Bronchial epithelial cell (primary cell): Measurements from ENCODE around the gene IL17RB. TPM values are rescaled to one million over a fixed set of nuclear protein-coding genes. Genes with fewer than 3 reads are reported as not detected.

ENCODE experiments used
- DNase-seq: peaks from one replicate; pipeline ENCODE4 v3.0.0-alpha.2; 2010; ENCODE audit warnings: low read depth
- FAIRE-seq: peaks from 2 replicates; lab custom pipeline; 2011; peaks lifted over from hg19 to GRCh38; lab: Jason Lieb, UNC
- H3K27me3 ChIP-seq: 2 replicates; pipeline ENCODE4 v1.5.1; 2011; ENCODE audit warnings: low read length; ENCODE audit not compliant: control insufficient read depth, insufficient read depth
- H3K36me3 ChIP-seq: 2 replicates; pipeline ENCODE4 v1.5.1; 2011; ENCODE audit warnings: low read length; ENCODE audit not compliant: control insufficient read depth, insufficient read depth
- H3K4me3 ChIP-seq: 2 replicates; pipeline ENCODE4 v1.5.1; 2011; ENCODE audit warnings: mild to moderate bottlenecking, low read depth, low read length, control low read depth
- CTCF ChIP-seq: IDR thresholded peaks from 2 replicates; pipeline ENCODE4 v1.5.1; 2011; ENCODE audit warnings: mild to moderate bottlenecking, moderate library complexity, low read length, control low read depth, inconsistent platforms; ENCODE audit not compliant: insufficient read depth, severe bottlenecking
- total RNA-seq: library from RNA; depleted of rRNA; stranded (reverse); fragments of >200 nt; gene quantifications from 2 replicates; pipeline ENCODE4 v1.2.1, GENCODE V29; 2014

The IL17RB gene
- total RNA-seq, 1 donor from 2014 or later: not detected

- H3K36me3 ChIP-seq: no peaks in the 10 kb centered on the region
- peak; percentile 17 for DNase-seq
- FAIRE-seq: no peak
- TF ChIP-seq CTCF: no peak
- no peak overlapping the region for H3K4me3 ChIP-seq
- peaks cover 3% of the 10 kb centered on the region for H3K27me3 ChIP-seq
Observed at GRCh38 chr3:53806182-53807116, 39.9 kb upstream of the IL17RB start.

GRCh38 chr3:53807117-53807810 lies 39.1 kb upstream of the IL17RB start:
- H3K27me3 ChIP-seq: peaks cover 3% of the 10 kb centered on the region
- no peak for DNase-seq
- no peak for FAIRE-seq

GRCh38 chr3:53808496-53808895 lies 37.9 kb upstream of the IL17RB start:
- Histone ChIP-seq H3K4me3 (no peak overlapping the region), H3K27me3 (peaks cover 3% of the 10 kb centered on the region), H3K36me3 (no peaks in the 10 kb centered on the region)
- DNase-seq: no peak
- no peak for TF ChIP-seq CTCF
- FAIRE-seq: no peak

More at GRCh38 chr3:53807117-53807810, 39.1 kb upstream of the IL17RB start:
- Histone ChIP-seq H3K4me3 (no peak overlapping the region), H3K36me3 (no peaks in the 10 kb centered on the region)
- no peak for TF ChIP-seq CTCF

GRCh38 chr3:53809267-53809666 lies 37.1 kb upstream of the IL17RB start:
- no peaks in the 10 kb centered on the region for H3K36me3 ChIP-seq
- H3K4me3 ChIP-seq: no peak overlapping the region
- H3K27me3 ChIP-seq: peaks cover 3% of the 10 kb centered on the region
- DNase-seq (no peak), FAIRE-seq (no peak)
- no peak for TF ChIP-seq CTCF

GRCh38 chr3:53809764-53810400 lies 36.5 kb upstream of the IL17RB start:
- no peak for DNase-seq
- H3K36me3 ChIP-seq: no peaks in the 10 kb centered on the region

More at GRCh38 chr3:53809764-53810400, 36.5 kb upstream of the IL17RB start:
- FAIRE-seq: no peak
- Histone ChIP-seq H3K4me3 (no peak overlapping the region), H3K27me3 (peaks cover 3% of the 10 kb centered on the region)
- TF ChIP-seq CTCF: no peak
